Measurements from ENCODE around the gene TSHR.

DNA sequence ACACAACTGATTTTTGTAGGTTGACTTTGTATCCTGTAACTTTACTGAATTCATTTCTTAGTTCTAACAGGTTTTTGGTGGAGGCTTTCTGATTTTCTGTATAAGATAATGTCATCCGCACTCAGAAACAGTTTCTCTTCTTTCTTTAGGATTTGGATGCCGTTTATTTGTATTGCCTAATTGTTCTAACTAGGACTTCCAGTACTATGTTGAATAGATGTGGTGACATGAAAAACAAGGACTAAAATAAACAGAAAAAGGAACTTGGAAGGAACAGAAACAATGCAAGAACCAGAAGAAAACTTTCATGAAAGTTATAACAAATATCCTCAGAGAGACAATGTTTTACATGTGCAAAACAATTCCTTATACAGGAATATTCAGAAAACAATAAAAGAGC lies 165.1 kb downstream of the TSHR start:
- TF ChIP-seq, protein P1, sequence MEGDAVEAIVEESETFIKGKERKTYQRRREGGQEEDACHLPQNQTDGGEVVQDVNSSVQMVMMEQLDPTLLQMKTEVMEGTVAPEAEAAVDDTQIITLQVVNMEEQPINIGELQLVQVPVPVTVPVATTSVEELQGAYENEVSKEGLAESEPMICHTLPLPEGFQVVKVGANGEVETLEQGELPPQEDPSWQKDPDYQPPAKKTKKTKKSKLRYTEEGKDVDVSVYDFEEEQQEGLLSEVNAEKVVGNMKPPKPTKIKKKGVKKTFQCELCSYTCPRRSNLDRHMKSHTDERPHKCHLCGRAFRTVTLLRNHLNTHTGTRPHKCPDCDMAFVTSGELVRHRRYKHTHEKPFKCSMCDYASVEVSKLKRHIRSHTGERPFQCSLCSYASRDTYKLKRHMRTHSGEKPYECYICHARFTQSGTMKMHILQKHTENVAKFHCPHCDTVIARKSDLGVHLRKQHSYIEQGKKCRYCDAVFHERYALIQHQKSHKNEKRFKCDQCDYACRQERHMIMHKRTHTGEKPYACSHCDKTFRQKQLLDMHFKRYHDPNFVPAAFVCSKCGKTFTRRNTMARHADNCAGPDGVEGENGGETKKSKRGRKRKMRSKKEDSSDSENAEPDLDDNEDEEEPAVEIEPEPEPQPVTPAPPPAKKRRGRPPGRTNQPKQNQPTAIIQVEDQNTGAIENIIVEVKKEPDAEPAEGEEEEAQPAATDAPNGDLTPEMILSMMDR (IDR thresholded peaks at IDR 0.05), result no peak
- TF ChIP-seq POLR2A (IDR thresholded peaks at IDR 0.05), result no peak
- TF ChIP-seq EP300 (IDR thresholded peaks at IDR 0.05), result no peak
- no peak for TF ChIP-seq POLR2AphosphoS5 (IDR thresholded peaks at IDR 0.05)

Measured in suprapubic skin (tissue), 4 donors.